ENCODE measurements around the gene TSPAN13. TPM values are rescaled to one million over a fixed set of nuclear protein-coding genes. Genes with fewer than 3 reads are reported as not detected.

The TSPAN13 gene
- total and polyA plus RNA-seq, 2 donors (not counting 1 experiment from before 2014, with no cell fraction given) = 23.0 to 26.2 TPM

DNA sequence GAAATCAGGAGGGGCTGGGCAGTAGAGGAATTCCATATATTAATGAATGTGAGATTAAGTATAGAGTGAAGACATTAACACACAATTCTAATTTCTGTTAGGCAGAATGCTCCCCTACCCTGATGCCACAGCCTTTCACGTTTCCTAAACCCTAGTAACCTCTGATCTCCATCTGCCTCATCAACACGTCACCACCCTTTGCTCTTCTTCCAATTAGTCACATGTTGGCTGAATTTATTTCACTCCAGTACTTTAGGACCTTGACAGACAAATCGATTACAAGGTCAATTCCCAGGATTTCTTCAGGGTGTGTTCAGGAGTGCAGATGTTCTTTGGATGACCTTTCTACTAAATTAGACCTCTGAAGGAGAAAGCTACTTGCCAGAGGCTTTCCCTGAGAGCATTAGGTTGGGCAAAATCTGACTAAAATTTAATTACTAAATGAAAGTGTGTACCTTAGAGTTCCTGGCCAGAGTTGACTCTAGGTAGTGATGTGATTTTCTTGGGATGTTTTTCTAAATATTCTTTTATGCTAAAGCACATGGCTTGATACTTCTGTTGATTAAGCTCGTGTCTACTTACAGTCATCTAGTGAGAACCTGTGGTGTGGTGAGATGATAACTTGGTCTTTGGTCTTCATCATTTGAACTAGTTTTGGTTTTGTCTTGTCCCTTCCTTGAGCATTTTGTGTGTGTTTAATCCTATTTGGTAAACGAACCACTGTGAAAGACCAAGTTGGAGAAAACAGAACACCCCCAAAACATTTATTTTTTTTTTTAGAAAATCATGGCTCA lies 38.5 kb downstream of the TSPAN13 start:
- ChIA-PET CTCF (no interaction called here), POLR2A (no interaction called here)
- intact Hi-C loops (cut with micrococcal nuclease) = no loop called here
- DNase-seq (no peak), ATAC-seq (ENCODE audit: low read depth) (no peak)
- no peak overlapping the region for H3K27ac ChIP-seq (ENCODE audit: low read length in 2 of 2)
- no peaks in the 10 kb centered on the region for H3K27me3 Mint-ChIP-seq
- no peaks in the 10 kb centered on the region for H3K79me2 ChIP-seq (ENCODE audit: control insufficient read depth, insufficient read depth, low read length)
- TF ChIP-seq CTCF (IDR thresholded peaks at IDR 0.05) (no peak), EZH2 (IDR thresholded peaks at IDR 0.05; ENCODE audit: borderline replicate concordance, insufficient read depth, low read depth, low read length, poor library complexity, severe bottlenecking) (no peak)
- H3K36me3 ChIP-seq (replicated peaks in 1 of 2; ENCODE audit: control extremely low read depth in 1 of 2, control insufficient read depth in 1 of 2, extremely low read depth in 1 of 2, insufficient read depth in 2 of 2, low read length in 1 of 2) = no peaks in the 10 kb centered on the region
- no peak overlapping the region for H3K4me3 ChIP-seq (ENCODE audit: control extremely low read depth in 1 of 5, extremely low read depth in 1 of 5, insufficient read depth in 1 of 5, low read depth in 2 of 5, low read length in 4 of 5)
- no peak overlapping the region for H3K27ac Mint-ChIP-seq
- no peak overlapping the region for H3K9ac ChIP-seq (ENCODE audit: low read length)
- H3K4me2 ChIP-seq (replicated peaks; ENCODE audit: low read depth, low read length, poor library complexity, severe bottlenecking) = no peak overlapping the region
- no peak overlapping the region for H3K4me3 Mint-ChIP-seq
- H3K4me1 Mint-ChIP-seq = no peaks in the 10 kb centered on the region
- H3K4me1 ChIP-seq (ENCODE audit: control insufficient read depth in 2 of 2, insufficient read depth in 2 of 2, low read length in 2 of 2) = no peaks in the 10 kb centered on the region
- no peak overlapping the region for H2AFZ ChIP-seq (ENCODE audit: insufficient read depth, low read depth, low read length, poor library complexity, severe bottlenecking)
- no peaks in the 10 kb centered on the region for H3K27me3 ChIP-seq (replicated peaks in 1 of 4; ENCODE audit: control extremely low read depth in 1 of 4, control insufficient read depth in 3 of 4, insufficient read depth in 4 of 4, low read length in 3 of 4)
- WGBS (ENCODE audit: insufficient coverage) = 60% methylated on average over 2 of the region's 5 CpGs
- H4K20me1 ChIP-seq (ENCODE audit: control insufficient read depth, insufficient read depth, low read length, poor library complexity, severe bottlenecking) = no peaks in the 10 kb centered on the region
- no peaks in the 10 kb centered on the region for H3K9me3 Mint-ChIP-seq (ENCODE audit: insufficient read depth)
- H3K9me3 ChIP-seq (ENCODE audit: control extremely low read depth in 1 of 3, control insufficient read depth in 2 of 3, insufficient read depth in 1 of 3, low read length in 2 of 3) = no peaks in the 10 kb centered on the region

- WGBS (ENCODE audit: insufficient coverage) = no CpG with 5 or more reads among the region's 3 CpGs
- ATAC-seq (ENCODE audit: low read depth) (no peak), DNase-seq (no peak)
- Histone ChIP-seq H3K36me3 (replicated peaks in 1 of 2; ENCODE audit: control extremely low read depth in 1 of 2, control insufficient read depth in 1 of 2, extremely low read depth in 1 of 2, insufficient read depth in 2 of 2, low read length in 1 of 2) (no peaks in the 10 kb centered on the region), H3K4me1 (ENCODE audit: control insufficient read depth in 2 of 2, insufficient read depth in 2 of 2, low read length in 2 of 2) (no peaks in the 10 kb centered on the region), H3K79me2 (ENCODE audit: control insufficient read depth, insufficient read depth, low read length) (no peaks in the 10 kb centered on the region), H2AFZ (ENCODE audit: insufficient read depth, low read depth, low read length, poor library complexity, severe bottlenecking) (no peak overlapping the region), H3K27me3 (replicated peaks in 1 of 4; ENCODE audit: control extremely low read depth in 1 of 4, control insufficient read depth in 3 of 4, insufficient read depth in 4 of 4, low read length in 3 of 4) (no peaks in the 10 kb centered on the region), H3K4me3 (ENCODE audit: control extremely low read depth in 1 of 5, extremely low read depth in 1 of 5, insufficient read depth in 1 of 5, low read depth in 2 of 5, low read length in 4 of 5) (no peak overlapping the region), H3K4me2 (replicated peaks; ENCODE audit: low read depth, low read length, poor library complexity, severe bottlenecking) (no peak overlapping the region), H3K9ac (ENCODE audit: low read length) (no peak overlapping the region), H3K9me3 (ENCODE audit: control extremely low read depth in 1 of 3, control insufficient read depth in 2 of 3, insufficient read depth in 1 of 3, low read length in 2 of 3) (no peaks in the 10 kb centered on the region), H4K20me1 (ENCODE audit: control insufficient read depth, insufficient read depth, low read length, poor library complexity, severe bottlenecking) (no peaks in the 10 kb centered on the region), H3K27ac (ENCODE audit: low read length in 2 of 2) (no peak overlapping the region)
- H3K9me3 Mint-ChIP-seq (ENCODE audit: insufficient read depth) = no peaks in the 10 kb centered on the region
- no peak overlapping the region for H3K4me3 Mint-ChIP-seq
- no peaks in the 10 kb centered on the region for H3K4me1 Mint-ChIP-seq
- no peaks in the 10 kb centered on the region for H3K27me3 Mint-ChIP-seq
- ChIA-PET POLR2A (interaction anchor here (0.6 kb wide), 1 partner anchor 574 kb away, joined by 3 read pairs; no protein-coding TSS in a partner anchor), CTCF (interaction anchor here (0.9 kb wide), 1 partner anchor 45 kb away, joined by 3 read pairs; no protein-coding TSS in a partner anchor)
- TF ChIP-seq EZH2 (IDR thresholded peaks at IDR 0.05; ENCODE audit: borderline replicate concordance, insufficient read depth, low read depth, low read length, poor library complexity, severe bottlenecking) = no peak
- TF ChIP-seq CTCF (IDR thresholded peaks at IDR 0.05) = no peak
- intact Hi-C loops (cut with micrococcal nuclease) = no loop called here
- no peak overlapping the region for H3K27ac Mint-ChIP-seq
Measured at GRCh38 chr7:16794986-16795385, 41.4 kb downstream of the TSPAN13 start.

Measured in B cell (primary cell).